SK-N-SH (cell line): ENCODE results near the gene BRINP3. TPM values are rescaled to one million over a fixed set of nuclear protein-coding genes. Genes with fewer than 3 reads are reported as not detected.

Experiments
- CTCF ChIA-PET: fragments of 300-600, 350-600 bp; formaldehyde crosslinking; extraction: SDS; loops from one replicate; lab custom pipeline; 2021; lab: Yijun Ruan, JAX
- POLR2A ChIA-PET: fragments of 350-600 bp; sonication (Branson Sonifier 250); formaldehyde crosslinking; extraction: SDS; loops from one replicate; lab custom pipeline; 2020; ENCODE audit warnings: antibody characterized with exemption, inconsistent platforms; lab: Yijun Ruan, JAX
- DNase-seq: peaks from one replicate; pipeline ENCODE4 v3.0.0; 2012
- H2AFZ ChIP-seq: fragments of 200-600 bp; sonication (generic); 2 replicates; pipeline ENCODE4 v1.8.1; 2016; ENCODE audit warnings: antibody characterized with exemption, mild to moderate bottlenecking, low read depth
- H3F3A ChIP-seq: fragments of 200-600 bp; sonication (generic); replicated peaks from 2 replicates; pipeline ENCODE3; 2016; ENCODE audit warnings: antibody characterized with exemption, mild to moderate bottlenecking; ENCODE audit not compliant: insufficient read depth
- H3K27ac ChIP-seq, 2 experiments: fragments of 200-500 bp in 1 of 2; fragments of 200-600 bp in 1 of 2; sonication (Bioruptor generic) in 1 of 2; sonication (generic), shearing (Covaris generic) in 1 of 2; 2 replicates each; pipeline versions ENCODE4 v1.5.1 to v1.6.1; 2014 to 2016; ENCODE audit warnings: low read depth in 2 of 2, inconsistent platforms in 1 of 2, low read length in 1 of 2, mild to moderate bottlenecking in 1 of 2, mixed read lengths in 1 of 2
- H3K27me3 ChIP-seq: fragments of 200-600 bp; sonication (generic), shearing (Covaris generic); 2 replicates; pipeline ENCODE4 v1.6.1; 2016; ENCODE audit warnings: mixed run types; ENCODE audit not compliant: insufficient read depth
- H3K36me3 ChIP-seq, 2 experiments: fragments of 200-500 bp in 1 of 2; fragments of 200-600 bp in 1 of 2; sonication (Bioruptor generic) in 1 of 2; sonication (generic) in 1 of 2; replicated peaks in 1 of 2; 2 replicates each; pipeline versions ENCODE3 to v1.5.1; 2014 to 2016; ENCODE audit warnings: low read length in 1 of 2, mild to moderate bottlenecking in 1 of 2; ENCODE audit not compliant: insufficient read depth in 2 of 2, control insufficient read depth in 1 of 2
- H3K4me1 ChIP-seq, 2 experiments: fragments of 200-500 bp in 1 of 2; fragments of 200-600 bp in 1 of 2; sonication (Bioruptor generic) in 1 of 2; sonication (generic), shearing (Covaris generic) in 1 of 2; 2 replicates each; pipeline versions ENCODE4 v1.5.1 to v1.6.1; 2014 to 2016; ENCODE audit warnings: low read depth in 1 of 2, low read length in 1 of 2, mixed run types in 1 of 2; ENCODE audit not compliant: insufficient read depth in 2 of 2, control insufficient read depth in 1 of 2
- H3K4me2 ChIP-seq: fragments of 200-600 bp; sonication (generic), shearing (Covaris generic); 2 replicates; pipeline ENCODE4 v1.6.1; 2017; ENCODE audit warnings: mixed run types
- H3K4me3 ChIP-seq, 2 experiments: fragments of 200-500 bp in 1 of 2; fragments of 200-600 bp in 1 of 2; sonication (Bioruptor generic) in 1 of 2; sonication (generic), shearing (Covaris generic) in 1 of 2; 2 replicates each; pipeline versions ENCODE4 v1.5.1 to v1.8.1; 2014 to 2016; ENCODE audit warnings: low read depth in 2 of 2, inconsistent platforms in 1 of 2, low read length in 1 of 2, mild to moderate bottlenecking in 1 of 2, mixed read lengths in 1 of 2, moderate library complexity in 1 of 2
- H3K79me2 ChIP-seq: fragments of 200-600 bp; sonication (generic); 2 replicates; pipeline ENCODE4 v1.8.1; 2017; ENCODE audit warnings: mild to moderate bottlenecking; ENCODE audit not compliant: insufficient read depth
- H3K9ac ChIP-seq: fragments of 200-600 bp; sonication (generic); 2 replicates; pipeline ENCODE4 v1.6.1; 2017; ENCODE audit warnings: mixed run types
- H3K9me2 ChIP-seq: fragments of 200-600 bp; sonication (generic); 2 replicates; pipeline ENCODE4 v1.6.1; 2017; ENCODE audit warnings: mixed run types
- H3K9me3 ChIP-seq: fragments of 200-600 bp; sonication (generic); 2 replicates; pipeline ENCODE4 v1.6.1; 2017; ENCODE audit warnings: mixed run types, mild to moderate bottlenecking, moderate library complexity
- H4K20me1 ChIP-seq: fragments of 200-600 bp; sonication (generic); 2 replicates; pipeline ENCODE4 v1.6.1; 2017; ENCODE audit warnings: mild to moderate bottlenecking, mixed run types; ENCODE audit not compliant: insufficient read depth
- CHD2 ChIP-seq: fragments of 150-350 bp; IDR thresholded peaks from 2 replicates; pipeline ENCODE4 v1.6.1; 2018; ENCODE audit warnings: low read length; ENCODE audit not compliant: partially characterized antibody
- ELF1 ChIP-seq: IDR thresholded peaks from 2 replicates; pipeline ENCODE4 v1.4.0; 2012
- FOXJ3 ChIP-seq: sonication (generic); formaldehyde crosslinking; IDR thresholded peaks from 2 replicates; pipeline ENCODE4 v1.5.1; 2020; ENCODE audit warnings: mild to moderate bottlenecking, missing genetic modification reagents
- GABPA ChIP-seq: IDR thresholded peaks from 2 replicates; pipeline ENCODE4 v1.4.0; 2012; ENCODE audit warnings: low read depth, mild to moderate bottlenecking
- NFIC ChIP-seq: IDR thresholded peaks from 2 replicates; pipeline ENCODE4 v1.4.0; 2012; ENCODE audit warnings: borderline replicate concordance
- NRF1 ChIP-seq: IDR thresholded peaks from 2 replicates; pipeline ENCODE4 v1.6.1; 2012; ENCODE audit warnings: low read depth, mild to moderate bottlenecking, low read length
- PBX3 ChIP-seq: IDR thresholded peaks from 2 replicates; pipeline ENCODE4; 2012
- RAD21 ChIP-seq: IDR thresholded peaks from 2 replicates; pipeline ENCODE4 v1.6.1; 2012; ENCODE audit warnings: mild to moderate bottlenecking, low read length
- RCOR1 ChIP-seq: fragments of 150-350 bp; IDR thresholded peaks from 2 replicates; pipeline ENCODE4 v1.6.1; 2017; ENCODE audit warnings: antibody characterized with exemption, low read length
- RXRA ChIP-seq: IDR thresholded peaks from 2 replicates; pipeline ENCODE4 v1.4.0; 2012; ENCODE audit warnings: low read depth, mild to moderate bottlenecking, borderline replicate concordance
- SIN3A ChIP-seq: IDR thresholded peaks from 2 replicates; pipeline ENCODE4 v1.6.1; 2012; ENCODE audit warnings: low read depth, mild to moderate bottlenecking, low read length, moderate library complexity, borderline replicate concordance
- TAF1 ChIP-seq: IDR thresholded peaks from 2 replicates; pipeline ENCODE4 v1.6.1; 2012; ENCODE audit warnings: low read depth, mild to moderate bottlenecking, low read length, moderate library complexity, borderline replicate concordance
- TCF12 ChIP-seq: IDR thresholded peaks from 2 replicates; pipeline ENCODE4 v1.4.0; 2012
- TEAD4 ChIP-seq: IDR thresholded peaks from 2 replicates; pipeline ENCODE4 v1.4.0; 2012; ENCODE audit warnings: mild to moderate bottlenecking, borderline replicate concordance; ENCODE audit not compliant: insufficient read depth
- YY1 ChIP-seq: IDR thresholded peaks from 2 replicates; pipeline ENCODE4 v1.4.0; 2012; ENCODE audit warnings: low read depth, mild to moderate bottlenecking
- WGBS: methylation state at CpG from one replicate; pipeline ENCODE4 v1.1.6; 2017; ENCODE audit warnings: low lambda C conversion rate; 5-methylcytosine and 5-hydroxymethylcytosine counted together
- polyA plus RNA-seq, 3 experiments: library from polyadenylated mRNA; depleted of rRNA; stranded (reverse); fragments of >200 nt; gene quantifications; 2 replicates each; pipeline ENCODE4 v1.2.3, GENCODE V29; 2012
- TF ChIP-seq, protein P1 (sequence below): IDR thresholded peaks from 2 replicates; pipeline ENCODE4 v1.4.0; 2012; ENCODE audit warnings: low read depth
- TF ChIP-seq, protein P2 (sequence below): IDR thresholded peaks from 2 replicates; pipeline ENCODE4 v1.4.0; 2012; ENCODE audit warnings: low read depth, borderline replicate concordance
- TF ChIP-seq, protein P3 (sequence below): fragments of 150-350 bp; IDR thresholded peaks from 2 replicates; pipeline ENCODE4 v1.6.1; 2017; ENCODE audit warnings: antibody characterized with exemption, low read length, low read depth, borderline replicate concordance
- TF ChIP-seq, protein P4 (sequence below): fragments of 200-600 bp; sonication (generic); IDR thresholded peaks from 2 replicates; pipeline ENCODE4 v1.6.1; 2017; ENCODE audit warnings: antibody characterized with exemption, mild to moderate bottlenecking, moderate library complexity

Gene BRINP3
- polyA plus RNA-seq, 1 of the 3 experiments (the other 2 are of a cell fraction) = not detected

DNA sequence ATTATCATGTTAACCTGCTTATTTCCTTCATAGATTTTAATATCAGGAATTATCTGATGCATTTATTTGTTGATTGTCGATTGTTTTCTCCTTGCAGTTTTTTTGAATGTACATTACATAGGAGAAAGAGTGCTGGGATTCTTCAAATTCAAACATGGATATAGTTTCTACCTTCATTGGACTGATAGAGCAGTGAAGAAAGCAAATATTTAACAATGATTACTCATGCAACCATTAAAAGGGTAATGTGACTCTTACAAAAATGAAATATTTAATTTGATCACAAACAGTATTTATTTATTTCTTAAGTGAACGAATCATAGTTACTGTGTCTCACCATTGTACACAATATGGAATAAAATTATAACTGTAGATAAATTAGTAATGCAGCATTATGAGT, 350.9 kb downstream of the BRINP3 start:
- Histone ChIP-seq H3K4me1 (no peaks in the 10 kb centered on the region), H3K36me3 (no peaks in the 10 kb centered on the region), H3K9me3 (no peaks in the 10 kb centered on the region), H3K4me2 (no peak overlapping the region), H3K9me2 (no peaks in the 10 kb centered on the region), H3K4me3 (no peak overlapping the region), H2AFZ (no peak overlapping the region), H3K27ac (no peak overlapping the region), H3K9ac (no peak overlapping the region), H3K27me3 (no peaks in the 10 kb centered on the region), H4K20me1 (no peaks in the 10 kb centered on the region), H3F3A (no peaks in the 10 kb centered on the region), H3K79me2 (no peaks in the 10 kb centered on the region)
- no peak for DNase-seq
- 62% methylated on average over 2 of the region's 2 CpGs for WGBS
- TF ChIP-seq RCOR1 (no peak), TEAD4 (no peak), RXRA (no peak), TCF12 (no peak), NFIC (no peak), NRF1 (no peak), FOXJ3 (CRISPR knock-in tag) (no peak), ELF1 (no peak), PBX3 (no peak), RAD21 (no peak)
- TF ChIP-seq, protein P1, sequence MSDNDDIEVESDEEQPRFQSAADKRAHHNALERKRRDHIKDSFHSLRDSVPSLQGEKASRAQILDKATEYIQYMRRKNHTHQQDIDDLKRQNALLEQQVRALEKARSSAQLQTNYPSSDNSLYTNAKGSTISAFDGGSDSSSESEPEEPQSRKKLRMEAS = no peak
- TF ChIP-seq, protein P2, sequence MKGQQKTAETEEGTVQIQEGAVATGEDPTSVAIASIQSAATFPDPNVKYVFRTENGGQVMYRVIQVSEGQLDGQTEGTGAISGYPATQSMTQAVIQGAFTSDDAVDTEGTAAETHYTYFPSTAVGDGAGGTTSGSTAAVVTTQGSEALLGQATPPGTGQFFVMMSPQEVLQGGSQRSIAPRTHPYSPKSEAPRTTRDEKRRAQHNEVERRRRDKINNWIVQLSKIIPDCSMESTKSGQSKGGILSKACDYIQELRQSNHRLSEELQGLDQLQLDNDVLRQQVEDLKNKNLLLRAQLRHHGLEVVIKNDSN = no peak
- TF ChIP-seq, protein P3, sequence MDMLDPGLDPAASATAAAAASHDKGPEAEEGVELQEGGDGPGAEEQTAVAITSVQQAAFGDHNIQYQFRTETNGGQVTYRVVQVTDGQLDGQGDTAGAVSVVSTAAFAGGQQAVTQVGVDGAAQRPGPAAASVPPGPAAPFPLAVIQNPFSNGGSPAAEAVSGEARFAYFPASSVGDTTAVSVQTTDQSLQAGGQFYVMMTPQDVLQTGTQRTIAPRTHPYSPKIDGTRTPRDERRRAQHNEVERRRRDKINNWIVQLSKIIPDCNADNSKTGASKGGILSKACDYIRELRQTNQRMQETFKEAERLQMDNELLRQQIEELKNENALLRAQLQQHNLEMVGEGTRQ = no peak
- TF ChIP-seq, protein P4, sequence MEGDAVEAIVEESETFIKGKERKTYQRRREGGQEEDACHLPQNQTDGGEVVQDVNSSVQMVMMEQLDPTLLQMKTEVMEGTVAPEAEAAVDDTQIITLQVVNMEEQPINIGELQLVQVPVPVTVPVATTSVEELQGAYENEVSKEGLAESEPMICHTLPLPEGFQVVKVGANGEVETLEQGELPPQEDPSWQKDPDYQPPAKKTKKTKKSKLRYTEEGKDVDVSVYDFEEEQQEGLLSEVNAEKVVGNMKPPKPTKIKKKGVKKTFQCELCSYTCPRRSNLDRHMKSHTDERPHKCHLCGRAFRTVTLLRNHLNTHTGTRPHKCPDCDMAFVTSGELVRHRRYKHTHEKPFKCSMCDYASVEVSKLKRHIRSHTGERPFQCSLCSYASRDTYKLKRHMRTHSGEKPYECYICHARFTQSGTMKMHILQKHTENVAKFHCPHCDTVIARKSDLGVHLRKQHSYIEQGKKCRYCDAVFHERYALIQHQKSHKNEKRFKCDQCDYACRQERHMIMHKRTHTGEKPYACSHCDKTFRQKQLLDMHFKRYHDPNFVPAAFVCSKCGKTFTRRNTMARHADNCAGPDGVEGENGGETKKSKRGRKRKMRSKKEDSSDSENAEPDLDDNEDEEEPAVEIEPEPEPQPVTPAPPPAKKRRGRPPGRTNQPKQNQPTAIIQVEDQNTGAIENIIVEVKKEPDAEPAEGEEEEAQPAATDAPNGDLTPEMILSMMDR = no peak
- POLR2A ChIA-PET = no interaction called here
- CTCF ChIA-PET = no interaction called here

DNA sequence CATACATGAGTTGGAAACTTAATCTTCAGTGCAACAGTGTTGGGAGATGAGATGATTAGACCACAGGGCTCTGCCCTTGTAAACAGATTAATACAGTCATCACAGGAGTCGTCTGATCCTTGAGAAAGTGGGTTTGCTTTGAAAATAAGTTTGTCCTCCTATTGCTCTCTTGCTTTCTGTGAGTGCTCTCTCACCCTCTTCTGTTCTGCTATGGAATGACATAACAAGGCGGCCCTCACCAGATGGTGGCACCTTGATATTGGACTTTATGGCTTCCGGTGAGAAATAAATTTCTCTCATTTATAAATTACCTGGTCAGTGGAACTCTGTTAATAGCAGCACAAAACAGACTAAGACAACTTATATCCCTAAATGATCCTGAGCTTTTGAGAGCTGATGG, 353.6 kb downstream of the BRINP3 start:
- CTCF ChIA-PET = no interaction called here
- H3K9me2 ChIP-seq = no peaks in the 10 kb centered on the region
- H3K27me3 ChIP-seq = no peaks in the 10 kb centered on the region
- POLR2A ChIA-PET = no interaction called here
- H3K9me3 ChIP-seq = no peaks in the 10 kb centered on the region
- H2AFZ ChIP-seq = no peak overlapping the region
- no peaks in the 10 kb centered on the region for H3K4me1 ChIP-seq
- H3K4me2 ChIP-seq = no peak overlapping the region
- no peaks in the 10 kb centered on the region for H3K36me3 ChIP-seq
- no peaks in the 10 kb centered on the region for H3F3A ChIP-seq
- H3K4me3 ChIP-seq = no peak overlapping the region
- H4K20me1 ChIP-seq = no peaks in the 10 kb centered on the region
- WGBS = 73% methylated on average over 3 of the region's 3 CpGs
- H3K9ac ChIP-seq = no peak overlapping the region
- H3K27ac ChIP-seq = no peak overlapping the region
- no peak for DNase-seq
- H3K79me2 ChIP-seq = no peaks in the 10 kb centered on the region
- no peak for TF ChIP-seq TAF1
- TF ChIP-seq, protein P1 = no peak
- no peak for TF ChIP-seq PBX3
- TF ChIP-seq ELF1 = no peak
- TF ChIP-seq CHD2 = no peak
- TF ChIP-seq, protein P3 = no peak
- no peak for TF ChIP-seq NFIC
- TF ChIP-seq, protein P2 = no peak
- TF ChIP-seq RAD21 = no peak
- TF ChIP-seq GABPA = no peak
- no peak for TF ChIP-seq YY1
- no peak for TF ChIP-seq SIN3A
- TF ChIP-seq RCOR1 = no peak
